ENCODE data around the gene ZNF621.
A peak's percentile ranks its signal among the peaks of the same experiment; 100 is the strongest.

The ZNF621 gene

GRCh38 chr3:40582401-40583027 is 57.8 kb downstream of the ZNF621 start:
- Histone ChIP-seq H3K9ac (ENCODE audit: low read length) (no peak overlapping the region), H3K4me1 (ENCODE audit: control insufficient read depth, low read depth, low read length) (peaks cover 18% of the 10 kb centered on the region), H3K9me3 (ENCODE audit: control insufficient read depth, low read depth, low read length) (no peaks in the 10 kb centered on the region)

DNA sequence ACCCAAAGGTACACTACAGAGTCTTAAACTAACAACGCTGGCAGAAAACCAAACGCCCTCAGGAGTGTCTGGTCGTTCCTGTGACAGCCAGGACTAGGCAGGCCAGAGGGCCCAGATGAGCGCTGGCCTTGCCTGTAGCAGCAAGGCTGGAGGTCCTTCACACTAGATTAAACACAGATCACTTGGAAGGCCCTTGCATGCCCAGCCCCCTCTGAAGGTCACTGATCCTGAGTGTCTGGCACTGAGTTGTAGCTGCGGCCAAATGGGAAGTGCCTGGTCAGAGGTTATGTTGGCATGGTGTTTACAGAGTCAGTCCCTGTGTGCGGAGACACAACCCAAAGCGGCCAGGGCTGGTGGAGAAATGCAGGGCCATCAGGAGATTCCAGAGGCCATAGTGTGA is 58.9 kb downstream of the ZNF621 start:
- Histone ChIP-seq H3K27ac (ENCODE audit: low read length) (no peak overlapping the region), H3K9me3 (ENCODE audit: control insufficient read depth, low read depth, low read length) (no peaks in the 10 kb centered on the region), H3K27me3 (ENCODE audit: control insufficient read depth, insufficient read depth, low read length) (no peaks in the 10 kb centered on the region), H3K36me3 (ENCODE audit: control insufficient read depth, low read depth, low read length) (no peaks in the 10 kb centered on the region), H3K9ac (ENCODE audit: low read length) (no peak overlapping the region), H3K4me1 (ENCODE audit: control insufficient read depth, low read depth, low read length) (peaks cover 18% of the 10 kb centered on the region), H3K4me3 (ENCODE audit: low read length) (no peak overlapping the region)

More at GRCh38 chr3:40582401-40583027, 57.8 kb downstream of the ZNF621 start:
- H3K4me3 ChIP-seq (ENCODE audit: low read length) = no peak overlapping the region
- H3K36me3 ChIP-seq (ENCODE audit: control insufficient read depth, low read depth, low read length) = no peaks in the 10 kb centered on the region
- H3K27ac ChIP-seq (ENCODE audit: low read length) = no peak overlapping the region
- no peaks in the 10 kb centered on the region for H3K27me3 ChIP-seq (ENCODE audit: control insufficient read depth, insufficient read depth, low read length)

DNA sequence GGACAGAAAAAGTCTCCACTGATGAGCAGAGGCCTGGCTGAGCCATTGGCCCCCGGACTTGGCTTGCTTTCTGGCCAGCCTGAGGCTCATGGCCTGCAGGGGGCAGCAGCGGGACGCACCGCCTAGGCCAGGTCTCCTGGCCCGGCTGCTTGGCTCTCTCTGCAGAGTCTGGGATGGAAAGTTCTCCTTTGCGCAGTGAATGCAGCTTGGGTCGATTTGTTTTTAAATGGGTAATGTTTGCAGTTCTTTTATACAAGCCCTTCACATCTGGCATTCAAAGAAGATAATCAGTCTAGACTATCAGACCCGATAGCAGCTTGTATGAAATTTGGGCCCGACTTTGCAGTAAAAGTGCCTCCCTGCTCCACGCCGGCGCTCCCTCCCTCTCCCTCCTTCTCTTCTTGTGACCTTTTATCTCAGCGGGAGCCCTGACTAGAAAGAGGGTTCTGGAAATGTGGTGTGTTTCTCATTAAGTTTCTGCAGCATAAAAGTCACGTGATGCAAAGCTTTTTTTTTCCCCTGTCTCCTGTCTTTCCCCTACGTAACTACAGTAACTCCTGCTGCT is 59.9 kb downstream of the ZNF621 start:
- Histone ChIP-seq H3K4me3 (ENCODE audit: low read length) (peak overlapping the region; percentile 59), H3K4me1 (ENCODE audit: control insufficient read depth, low read depth, low read length) (peaks cover 18% of the 10 kb centered on the region)

DNA sequence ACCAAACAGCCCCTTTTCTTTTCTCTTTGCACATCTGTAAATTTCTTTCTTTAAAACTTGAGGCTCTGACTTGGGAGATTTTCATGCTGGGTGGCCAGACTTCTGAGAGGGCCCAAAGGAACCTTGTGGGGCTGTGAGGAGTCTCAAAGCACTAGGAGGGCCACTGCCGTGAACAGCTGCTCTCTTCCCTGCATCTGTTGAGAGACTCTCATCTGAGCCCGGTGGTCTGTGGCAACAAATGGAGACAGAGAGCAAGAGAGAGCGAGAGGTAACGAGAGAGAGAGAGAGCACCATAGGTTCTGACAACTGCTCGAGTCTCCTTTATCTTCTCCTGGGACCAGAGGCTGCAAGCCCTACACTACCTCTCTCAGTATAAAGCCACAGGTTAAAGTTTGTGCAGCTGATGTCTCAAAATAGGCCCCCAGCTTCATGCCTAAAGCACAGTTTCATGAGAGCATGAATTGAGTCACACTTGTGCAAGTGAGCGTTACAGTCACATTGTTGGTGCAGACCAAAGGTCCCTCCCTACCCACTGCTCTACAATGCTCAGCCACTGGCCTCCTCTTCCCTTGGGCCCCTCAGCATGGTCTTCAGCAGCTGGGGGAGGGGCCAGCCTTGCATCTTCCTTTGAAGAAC is 60.7 kb downstream of the ZNF621 start:
- H3K27ac ChIP-seq (ENCODE audit: low read length) = no peak overlapping the region
- H3K27me3 ChIP-seq (ENCODE audit: control insufficient read depth, insufficient read depth, low read length) = no peaks in the 10 kb centered on the region
- H3K9ac ChIP-seq (ENCODE audit: low read length) = no peak overlapping the region
- no peaks in the 10 kb centered on the region for H3K9me3 ChIP-seq (ENCODE audit: control insufficient read depth, low read depth, low read length)
- peaks cover 18% of the 10 kb centered on the region for H3K4me1 ChIP-seq (ENCODE audit: control insufficient read depth, low read depth, low read length)
- H3K36me3 ChIP-seq (ENCODE audit: control insufficient read depth, low read depth, low read length) = no peaks in the 10 kb centered on the region
- no peak overlapping the region for H3K4me3 ChIP-seq (ENCODE audit: low read length)

More for the DNA sequence above, 59.9 kb downstream of the ZNF621 start:
- Histone ChIP-seq H3K9ac (ENCODE audit: low read length) (no peak overlapping the region), H3K27ac (ENCODE audit: low read length) (no peak overlapping the region), H3K27me3 (ENCODE audit: control insufficient read depth, insufficient read depth, low read length) (no peaks in the 10 kb centered on the region), H3K36me3 (ENCODE audit: control insufficient read depth, low read depth, low read length) (no peaks in the 10 kb centered on the region), H3K9me3 (ENCODE audit: control insufficient read depth, low read depth, low read length) (no peaks in the 10 kb centered on the region)

GRCh38 chr3:40586901-40587300 is 62.1 kb downstream of the ZNF621 start:
- Histone ChIP-seq H3K9ac (ENCODE audit: low read length) (no peak overlapping the region), H3K4me3 (ENCODE audit: low read length) (no peak overlapping the region), H3K4me1 (ENCODE audit: control insufficient read depth, low read depth, low read length) (peaks cover 18% of the 10 kb centered on the region), H3K9me3 (ENCODE audit: control insufficient read depth, low read depth, low read length) (no peaks in the 10 kb centered on the region), H3K27me3 (ENCODE audit: control insufficient read depth, insufficient read depth, low read length) (no peaks in the 10 kb centered on the region), H3K27ac (ENCODE audit: low read length) (no peak overlapping the region), H3K36me3 (ENCODE audit: control insufficient read depth, low read depth, low read length) (no peaks in the 10 kb centered on the region)

DNA sequence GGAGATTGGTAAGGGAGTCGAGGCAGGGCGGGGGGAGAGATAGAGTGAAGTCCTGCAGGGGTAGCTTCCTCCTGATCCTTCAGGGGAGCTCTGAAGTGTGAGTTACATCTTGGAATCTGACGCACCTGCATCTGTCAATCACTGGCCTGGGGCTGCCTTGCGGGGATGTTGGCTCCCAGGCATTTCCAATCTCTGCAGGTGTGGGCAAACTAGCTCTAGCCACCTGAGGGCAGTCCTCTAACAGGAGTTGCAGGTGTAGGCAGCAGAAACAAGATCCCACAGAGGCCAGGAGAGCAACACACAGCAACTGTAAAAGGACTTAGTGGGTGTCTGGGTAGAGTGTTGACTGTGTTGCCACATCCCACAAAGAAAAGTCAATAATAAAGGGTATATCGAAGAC is 63.6 kb downstream of the ZNF621 start:
- peaks cover 14% of the 10 kb centered on the region for H3K4me1 ChIP-seq (ENCODE audit: control insufficient read depth, low read depth, low read length)
- no peaks in the 10 kb centered on the region for H3K9me3 ChIP-seq (ENCODE audit: control insufficient read depth, low read depth, low read length)
- no peaks in the 10 kb centered on the region for H3K27me3 ChIP-seq (ENCODE audit: control insufficient read depth, insufficient read depth, low read length)
- no peak overlapping the region for H3K9ac ChIP-seq (ENCODE audit: low read length)
- H3K36me3 ChIP-seq (ENCODE audit: control insufficient read depth, low read depth, low read length) = no peaks in the 10 kb centered on the region
- no peak overlapping the region for H3K27ac ChIP-seq (ENCODE audit: low read length)
- no peak overlapping the region for H3K4me3 ChIP-seq (ENCODE audit: low read length)
